ENCODE measurements around the gene PCDHB10. TPM values are rescaled to one million over a fixed set of nuclear protein-coding genes. Genes with fewer than 3 reads are reported as not detected.

Gene PCDHB10
- total RNA-seq, 1 donor from 2014 or later: 5.5 TPM

DNA sequence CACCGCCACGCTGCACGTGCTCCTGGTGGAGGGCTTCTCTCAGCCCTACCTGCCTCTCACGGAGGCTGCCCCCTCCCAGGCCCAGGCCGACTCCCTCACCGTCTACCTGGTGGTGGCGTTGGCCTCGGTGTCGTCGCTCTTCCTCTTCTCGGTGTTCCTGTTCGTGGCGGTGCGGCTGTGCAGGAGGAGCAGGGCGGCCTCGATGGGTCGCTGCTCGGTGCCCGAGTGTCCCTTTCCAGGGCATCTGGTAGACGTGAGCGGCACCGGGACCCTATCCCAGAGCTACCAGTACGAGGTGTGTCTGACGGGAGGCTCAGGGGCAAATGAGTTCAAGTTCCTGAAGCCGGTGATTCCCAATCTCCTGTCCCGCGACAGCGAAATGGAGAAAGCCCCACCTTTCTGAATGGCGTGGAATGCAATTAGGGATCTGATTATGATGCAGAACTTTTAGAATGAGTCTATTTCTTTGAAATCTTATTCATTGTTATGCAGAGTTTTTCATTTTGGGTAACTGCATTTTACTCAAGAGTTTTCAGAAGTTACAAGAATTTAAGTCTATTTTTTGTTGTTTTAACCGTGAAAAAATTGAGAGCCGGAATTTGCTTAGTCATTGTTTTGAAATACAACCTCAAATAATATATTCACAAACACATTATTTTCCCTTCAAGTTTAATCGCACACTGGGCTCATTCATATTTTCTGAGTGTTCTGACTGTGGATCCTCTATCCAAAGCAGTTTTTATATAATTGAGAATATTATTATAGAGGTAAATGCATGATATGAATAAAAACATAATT, 44.6 kb downstream of the PCDHB10 start:
- H3K4me1 Mint-ChIP-seq: no peaks in the 10 kb centered on the region
- H3K27ac Mint-ChIP-seq (ENCODE audit: unreplicated experiment): no peak overlapping the region
- TF ChIP-seq CTCF (conservative IDR thresholded peaks at IDR 0.05): no peak
- no peak for DNase-seq (ENCODE audit: low read depth, low spot score)
- no peaks in the 10 kb centered on the region for H3K27me3 Mint-ChIP-seq (ENCODE audit: low read depth)
- peaks cover 51% of the 10 kb centered on the region for H3K36me3 Mint-ChIP-seq (ENCODE audit: low read depth)
- H3K9me3 Mint-ChIP-seq: peaks cover 17% of the 10 kb centered on the region
- H3K4me3 Mint-ChIP-seq: no peak overlapping the region

DNA sequence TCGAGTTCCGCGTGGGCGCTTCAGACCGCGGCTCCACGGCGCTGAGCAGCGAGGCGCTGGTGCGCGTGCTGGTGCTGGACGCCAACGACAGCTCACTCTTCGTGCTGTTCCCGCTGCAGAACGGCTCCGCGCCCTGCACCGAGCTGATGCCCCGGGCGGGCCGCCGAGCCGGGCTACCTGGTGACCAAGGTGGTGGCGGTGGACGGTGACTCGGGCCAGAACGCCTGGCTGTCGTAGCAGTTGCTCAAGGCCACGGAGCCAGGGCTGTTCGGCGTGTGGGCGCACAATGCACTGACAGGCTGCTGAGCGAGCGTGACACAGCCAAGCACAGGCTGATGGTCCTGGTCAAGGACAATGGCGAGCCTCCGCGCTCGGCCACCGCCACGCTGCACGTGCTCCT, 49.3 kb downstream of the PCDHB10 start:
- no peak for DNase-seq (ENCODE audit: low read depth, low spot score)
- H3K4me1 Mint-ChIP-seq: peaks cover 3% of the 10 kb centered on the region
- no peak overlapping the region for H3K27ac Mint-ChIP-seq (ENCODE audit: unreplicated experiment)
- H3K9me3 Mint-ChIP-seq: peaks cover 24% of the 10 kb centered on the region
- TF ChIP-seq CTCF (conservative IDR thresholded peaks at IDR 0.05): no peak
- H3K27me3 Mint-ChIP-seq (ENCODE audit: low read depth): no peaks in the 10 kb centered on the region
- no peak overlapping the region for H3K4me3 Mint-ChIP-seq
- peaks cover 60% of the 10 kb centered on the region for H3K36me3 Mint-ChIP-seq (ENCODE audit: low read depth)

Other genes starting within 250 kb of the PCDHB10 start
- 1.8 and 1.9 TPM in 2 replicates for gene PCDHAC2, start 225.9 kb upstream of the PCDHB10 start, total RNA-seq
- gene PCDHB1, start 141.0 kb upstream of the PCDHB10 start, total RNA-seq: 0.14 and 0.23 TPM in 2 replicates
- 52.6 and 57.8 TPM in 2 replicates for gene PCDHB2, start 97.7 kb upstream of the PCDHB10 start, total RNA-seq
- 5.4 and 5.7 TPM in 2 replicates for gene PCDHB3, start 91.9 kb upstream of the PCDHB10 start, total RNA-seq
- gene PCDHB4, start 70.5 kb upstream of the PCDHB10 start, total RNA-seq: 2.6 and 2.7 TPM in 2 replicates
- gene PCDHB5, start 57.1 kb upstream of the PCDHB10 start, total RNA-seq: 3.0 and 3.3 TPM in 2 replicates
- 0.64 and 0.70 TPM in 2 replicates for gene PCDHB6, start 42.3 kb upstream of the PCDHB10 start, total RNA-seq
- gene PCDHB7, start 19.7 kb upstream of the PCDHB10 start, total RNA-seq: 0.39 and 0.58 TPM in 2 replicates
- gene PCDHB8, start 14.6 kb upstream of the PCDHB10 start, total RNA-seq: 1.3 and 1.8 TPM in 2 replicates
- 11.4 and 12.6 TPM in 2 replicates for gene PCDHB16, start 10.0 kb upstream of the PCDHB10 start, total RNA-seq
- gene PCDHB9, start 5.2 kb upstream of the PCDHB10 start, total RNA-seq: 5.5 and 7.0 TPM in 2 replicates
- gene PCDHB11, start 7.3 kb downstream of the PCDHB10 start, total RNA-seq: 2.7 and 3.6 TPM in 2 replicates
- gene PCDHB12, start 16.4 kb downstream of the PCDHB10 start, total RNA-seq: 3.1 TPM in 2 replicates
- 3.6 TPM in 2 replicates for gene PCDHB13, start 21.6 kb downstream of the PCDHB10 start, total RNA-seq
- gene PCDHB14, start 31.0 kb downstream of the PCDHB10 start, total RNA-seq: 5.5 TPM in 2 replicates
- 5.5 and 5.6 TPM in 2 replicates for gene PCDHB15, start 53.0 kb downstream of the PCDHB10 start, total RNA-seq
- gene SLC25A2, start 111.7 kb downstream of the PCDHB10 start, total RNA-seq: 0.72 and 1.1 TPM in 2 replicates
- 100.0 and 100 TPM in 2 replicates for gene TAF7, start 128.4 kb downstream of the PCDHB10 start, total RNA-seq
- 0.54 and 0.93 TPM in 2 replicates for gene PCDHGA1, start 138.2 kb downstream of the PCDHB10 start, total RNA-seq
- gene PCDHGA2, start 146.4 kb downstream of the PCDHB10 start, total RNA-seq: 0.32 and 0.54 TPM in 2 replicates
- gene PCDHGA3, start 151.5 kb downstream of the PCDHB10 start, total RNA-seq: 0.16 and 0.33 TPM in 2 replicates
- 2.8 and 3.0 TPM in 2 replicates for gene PCDHGB1, start 157.7 kb downstream of the PCDHB10 start, total RNA-seq
- 0.56 and 0.93 TPM in 2 replicates for gene PCDHGA4, start 162.7 kb downstream of the PCDHB10 start, total RNA-seq
- 1.3 and 1.5 TPM in 2 replicates for gene PCDHGB2, start 167.6 kb downstream of the PCDHB10 start, total RNA-seq
- 0.32 and 0.51 TPM in 2 replicates for gene PCDHGA5, start 171.8 kb downstream of the PCDHB10 start, total RNA-seq
- gene PCDHGB3, start 177.9 kb downstream of the PCDHB10 start, total RNA-seq: 0.51 and 0.71 TPM in 2 replicates
- gene PCDHGA6, start 181.5 kb downstream of the PCDHB10 start, total RNA-seq: 0.49 and 0.52 TPM in 2 replicates
- gene PCDHGA7, start 190.4 kb downstream of the PCDHB10 start, total RNA-seq: 0.32 and 0.37 TPM in 2 replicates
- 4.2 and 5.3 TPM in 2 replicates for gene PCDHGB4, start 195.3 kb downstream of the PCDHB10 start, total RNA-seq
- 0.33 and 0.43 TPM in 2 replicates for gene PCDHGA8, start 200.3 kb downstream of the PCDHB10 start, total RNA-seq
- gene PCDHGB5, start 205.6 kb downstream of the PCDHB10 start, total RNA-seq: 0.91 and 1.5 TPM in 2 replicates
- 0.72 and 0.86 TPM in 2 replicates for gene PCDHGA9, start 210.4 kb downstream of the PCDHB10 start, total RNA-seq
- gene PCDHGB6, start 215.7 kb downstream of the PCDHB10 start, total RNA-seq: 53.6 and 53.7 TPM in 2 replicates
- gene PCDHGA10, start 220.6 kb downstream of the PCDHB10 start, total RNA-seq: 18.4 and 18.5 TPM in 2 replicates
- gene PCDHGB7, start 225.3 kb downstream of the PCDHB10 start, total RNA-seq: 6.5 and 7.0 TPM in 2 replicates
- 1.8 and 2.4 TPM in 2 replicates for gene PCDHGA11, start 228.7 kb downstream of the PCDHB10 start, total RNA-seq
- 1.5 and 1.8 TPM in 2 replicates for gene PCDHGA12, start 238.2 kb downstream of the PCDHB10 start, total RNA-seq